NCI-H146 treated with DMSO at 0.1 percent for 48 hours (cell line): ENCODE measurements around the gene DNAH6.

ENCODE experiments used
- DNase-seq: peaks from one replicate; lab custom pipeline; 2025; ENCODE audit not compliant: unreplicated experiment; lab: John Stamatoyannopoulos, UW

Gene DNAH6

GRCh38 chr2:84619794-84620371 lies 103.6 kb downstream of the DNAH6 start:
- DNase-seq, result no peak

DNA sequence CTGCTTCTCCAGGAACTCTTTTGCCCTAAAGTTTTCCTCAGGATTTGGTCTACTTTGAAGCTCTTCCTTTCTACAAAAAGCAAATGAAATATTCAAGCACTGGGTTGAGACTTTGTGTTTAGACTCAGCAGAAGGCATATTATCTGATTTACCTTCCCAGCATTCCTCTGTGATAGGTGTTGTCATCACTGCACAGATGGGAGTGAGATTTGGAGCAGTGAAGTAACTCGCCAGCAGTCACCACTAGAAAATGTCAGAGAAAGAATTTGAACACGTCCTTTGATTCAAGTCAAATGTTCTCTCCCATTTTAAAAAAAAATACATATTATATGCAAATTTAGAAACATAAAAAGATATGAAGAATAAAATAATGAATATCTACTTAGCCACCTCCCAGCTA lies 112.2 kb downstream of the DNAH6 start:
- no peak for DNase-seq

GRCh38 chr2:84629550-84629949 lies 113.3 kb downstream of the DNAH6 start:
- DNase-seq, result no peak

- no peak for DNase-seq
These were observed 114.7 kb downstream of the DNAH6 start for GRCh38 chr2:84631047-84631446.

GRCh38 chr2:84631985-84632384 lies 115.7 kb downstream of the DNAH6 start:
- DNase-seq, result no peak

GRCh38 chr2:84636080-84636971 lies 120.0 kb downstream of the DNAH6 start:
- DNase-seq, result no peak

GRCh38 chr2:84639751-84640150 lies 123.5 kb downstream of the DNAH6 start:
- no peak for DNase-seq

- no peak for DNase-seq
These were observed 124.1 kb downstream of the DNAH6 start for GRCh38 chr2:84640411-84640810.

- DNase-seq, result no peak
These were observed 124.7 kb downstream of the DNAH6 start for GRCh38 chr2:84641021-84641420.

DNA sequence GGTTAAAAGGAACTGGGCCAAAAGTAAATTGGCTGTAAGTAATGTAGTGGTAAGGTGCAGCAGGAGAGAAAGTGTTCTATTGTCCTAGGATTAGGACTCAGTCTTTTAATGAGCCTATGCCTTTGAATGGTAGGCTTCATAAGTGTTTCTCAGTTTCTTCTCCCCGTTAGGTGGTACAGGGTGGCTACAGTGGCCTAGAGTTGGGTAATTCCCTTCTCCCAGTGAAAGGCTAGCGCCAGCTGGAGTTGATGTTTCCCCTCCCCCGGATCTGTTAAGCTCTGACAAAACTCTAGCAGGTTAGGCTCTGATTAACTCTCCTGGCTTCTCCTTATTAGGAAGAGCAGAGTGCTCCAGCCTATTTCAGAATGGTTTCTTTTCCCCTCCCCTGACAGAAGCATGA lies 127.7 kb downstream of the DNAH6 start:
- no peak for DNase-seq

DNA sequence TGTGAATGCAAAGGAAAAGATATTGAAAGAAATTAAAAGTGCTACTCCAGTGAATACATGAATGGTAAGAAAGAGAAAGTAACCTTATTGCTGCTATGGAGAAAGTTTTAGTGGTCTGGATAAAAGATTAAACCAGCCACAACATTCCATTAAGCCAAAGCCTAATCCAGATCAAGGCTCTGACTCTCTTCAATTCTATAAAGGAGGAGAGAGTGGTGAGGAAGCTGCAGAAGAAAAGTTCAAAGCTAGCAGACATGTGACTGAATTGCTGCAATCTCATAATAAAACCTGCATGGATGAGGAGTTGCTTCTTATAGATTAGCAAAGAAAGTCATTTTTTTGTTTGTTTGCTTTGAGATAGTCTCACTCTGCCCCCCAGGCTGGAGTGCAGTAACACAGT lies 130.2 kb downstream of the DNAH6 start:
- DNase-seq, result no peak

GRCh38 chr2:84647267-84647666 lies 131.0 kb downstream of the DNAH6 start:
- no peak for DNase-seq

DNA sequence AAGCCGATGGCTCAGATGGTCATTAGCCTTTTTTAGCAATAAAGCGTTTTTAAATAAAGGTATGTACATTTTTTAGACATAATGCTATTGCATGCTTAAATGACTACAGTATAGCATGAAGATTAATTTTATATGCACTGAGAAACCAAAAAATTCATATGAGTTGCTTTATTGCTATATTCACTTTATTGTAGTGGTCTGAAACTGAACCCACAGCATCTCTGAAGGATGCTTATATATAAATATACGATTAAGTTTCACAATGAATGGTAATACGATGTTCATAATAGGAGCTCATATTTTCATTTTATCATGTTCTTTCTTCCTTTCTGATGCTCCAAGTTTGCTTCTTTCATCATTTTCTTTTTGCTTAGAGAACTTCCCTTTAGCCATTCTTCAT lies 132.8 kb downstream of the DNAH6 start:
- DNase-seq, result no peak

GRCh38 chr2:84649487-84650142 lies 133.3 kb downstream of the DNAH6 start:
- no peak for DNase-seq

- DNase-seq, result no peak
These were observed 136.1 kb downstream of the DNAH6 start for GRCh38 chr2:84652431-84652830.

DNA sequence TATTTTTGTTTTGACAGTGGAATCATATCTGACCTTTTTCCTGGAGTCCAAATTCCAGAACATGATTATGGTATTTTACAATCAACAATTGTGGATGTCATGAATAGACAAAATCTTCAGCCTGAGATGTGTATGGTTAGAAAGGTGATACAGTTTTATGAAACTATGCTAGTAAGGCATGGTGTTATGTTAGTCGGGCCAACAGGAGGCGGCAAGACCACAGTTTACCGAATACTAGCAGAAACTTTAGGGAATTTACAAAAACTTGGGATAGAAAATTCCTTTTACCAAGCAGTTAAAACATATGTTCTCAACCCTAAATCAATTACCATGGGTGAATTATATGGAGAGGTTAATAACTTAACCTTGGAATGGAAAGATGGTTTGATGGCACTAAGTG lies 137.0 kb downstream of the DNAH6 start:
- no peak for DNase-seq

GRCh38 chr2:84654414-84654813 lies 138.1 kb downstream of the DNAH6 start:
- DNase-seq, result no peak

DNA sequence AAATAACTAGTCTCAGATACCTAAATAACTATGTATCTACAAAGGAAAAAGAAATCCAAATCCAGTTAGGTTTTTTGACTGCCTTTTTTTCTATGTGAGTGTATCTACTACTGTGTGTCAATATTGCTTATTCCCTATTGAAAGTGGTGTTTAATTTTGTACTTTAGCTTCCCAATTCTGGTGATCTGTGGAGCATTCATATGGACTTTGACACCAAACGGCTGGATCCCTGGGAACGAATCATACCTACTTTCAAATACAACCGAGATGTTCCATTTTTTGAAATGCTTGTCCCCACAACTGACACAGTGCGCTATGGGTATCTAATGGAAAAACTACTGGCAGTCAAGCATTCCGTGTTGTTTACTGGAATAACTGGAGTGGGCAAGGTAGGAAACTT lies 152.8 kb downstream of the DNAH6 start:
- no peak for DNase-seq

DNA sequence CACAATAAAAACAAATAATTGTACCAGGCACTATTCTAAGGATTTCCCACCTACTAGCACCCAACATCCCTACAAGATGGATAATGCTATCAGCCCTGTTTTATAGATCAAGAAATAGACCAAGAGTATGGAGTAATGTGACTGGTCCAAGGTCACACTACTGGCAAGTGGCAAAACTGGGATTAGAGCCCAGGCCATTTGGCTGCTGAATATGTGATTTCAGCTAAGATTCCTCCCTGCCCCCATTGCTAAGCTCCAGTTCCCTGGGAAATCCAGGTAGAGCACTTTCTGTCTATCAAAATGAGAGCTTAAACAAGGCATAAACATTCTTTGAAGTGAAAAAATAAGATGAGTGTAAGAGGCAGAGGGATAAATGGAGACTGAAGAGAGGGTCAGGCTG lies 157.8 kb downstream of the DNAH6 start:
- no peak for DNase-seq

- DNase-seq, result no peak
These were observed 158.3 kb downstream of the DNAH6 start for GRCh38 chr2:84674586-84674985.

DNA sequence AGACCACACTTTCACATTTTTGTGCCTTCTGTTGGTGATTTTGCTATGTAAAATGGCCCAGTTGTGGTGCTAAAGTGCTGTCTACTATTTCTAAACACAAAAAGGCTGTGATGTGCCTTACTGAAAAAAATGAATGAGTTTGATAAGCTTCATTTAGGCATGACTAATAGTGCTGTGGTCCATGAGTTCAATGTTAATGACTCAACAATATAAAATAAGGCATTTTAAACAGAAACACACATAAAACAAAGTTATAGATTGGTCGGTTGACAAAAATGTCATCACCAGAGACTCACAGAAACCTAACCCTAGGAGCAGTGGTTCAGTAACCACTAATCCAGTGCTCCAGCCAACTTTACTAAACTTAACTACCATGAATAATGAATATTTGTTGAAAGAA lies 160.0 kb downstream of the DNAH6 start:
- no peak for DNase-seq

DNA sequence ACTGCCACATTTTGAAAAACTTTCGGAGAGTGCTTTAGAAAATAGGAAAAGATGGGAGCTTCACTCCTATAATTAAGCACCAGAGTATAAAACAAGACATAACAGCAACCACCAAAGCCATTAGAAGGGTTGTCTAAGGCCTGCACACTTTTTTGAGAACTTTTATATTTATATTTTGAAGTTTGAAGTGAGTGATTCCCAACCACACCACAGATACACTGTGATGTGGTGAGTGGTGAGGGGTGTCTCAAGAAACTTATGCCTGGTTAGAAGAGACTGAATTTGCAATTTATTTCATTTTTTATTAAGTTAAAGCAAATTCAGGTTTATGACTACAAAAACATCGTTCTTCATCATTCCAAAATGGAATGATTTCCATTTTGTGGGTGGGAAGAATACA lies 161.9 kb downstream of the DNAH6 start:
- DNase-seq, result no peak
